ENCODE data around the gene CPS1. TPM values are rescaled to one million over a fixed set of nuclear protein-coding genes. Genes with fewer than 3 reads are reported as not detected.

Gene CPS1
- total and polyA plus RNA-seq, 2 donors (not counting 3 experiments of a cell fraction or from before 2014, with no cell fraction given) = 0.18 to 0.53 TPM

GRCh38 chr2:210633699-210634098 lies 77.3 kb downstream of the CPS1 start:
- no peak for TF ChIP-seq MYC (IDR thresholded peaks at IDR 0.05; ENCODE audit: low read depth, low read length)
- no peak for TF ChIP-seq POLR2AphosphoS5 (IDR thresholded peaks at IDR 0.05; ENCODE audit: insufficient read depth, low read depth, low read length)
- no peak for TF ChIP-seq EZH2 (IDR thresholded peaks at IDR 0.05; ENCODE audit: borderline replicate concordance, low read depth, low read length, severe bottlenecking)
- TF ChIP-seq MAX (IDR thresholded peaks at IDR 0.05; ENCODE audit: insufficient read depth, insufficient read length) = no peak
- no peak for TF ChIP-seq CTCF (IDR thresholded peaks at IDR 0.05; ENCODE audit: extremely low read depth in 1 of 2, insufficient read depth in 1 of 2, low read depth in 1 of 2, low read length in 2 of 2)
- TF ChIP-seq GATA2 (IDR thresholded peaks at IDR 0.05; ENCODE audit: insufficient read depth, insufficient read length, low read depth, low read length) = no peak
- no peak for TF ChIP-seq FOS (IDR thresholded peaks at IDR 0.05; ENCODE audit: borderline replicate concordance, insufficient read depth, low read length)
- no peak for TF ChIP-seq JUN (IDR thresholded peaks at IDR 0.05; ENCODE audit: borderline replicate concordance, insufficient read depth, insufficient read length, low read depth)
- no peak for TF ChIP-seq POLR2A (IDR thresholded peaks at IDR 0.05; ENCODE audit: low read depth, low read length)
- ChIA-PET POLR2A (no interaction called here), CTCF (no interaction called here)
- DNase-seq (ENCODE audit: low read depth, low spot score) (no peak), FAIRE-seq (no peak)
- Histone ChIP-seq H3K36me3 (ENCODE audit: control insufficient read depth in 2 of 2, extremely low read depth in 1 of 2, insufficient read depth in 2 of 2, low read length in 2 of 2) (no peaks in the 10 kb centered on the region), H3K9me1 (replicated peaks; ENCODE audit: control insufficient read depth, extremely low read depth, insufficient read depth, low read length) (no peaks in the 10 kb centered on the region), H2AFZ (ENCODE audit: low read depth, low read length) (no peak overlapping the region), H3K4me2 (ENCODE audit: insufficient read depth, low read length) (no peak overlapping the region), H3K9ac (replicated peaks; ENCODE audit: extremely low read depth, insufficient read depth, low read length) (no peak overlapping the region), H3K4me1 (ENCODE audit: control insufficient read depth, extremely low read depth, insufficient read depth, low read length) (no peaks in the 10 kb centered on the region), H3K79me2 (ENCODE audit: control insufficient read depth, insufficient read depth, low read length) (no peaks in the 10 kb centered on the region), H3K4me3 (replicated peaks in 1 of 3; ENCODE audit: insufficient read depth in 1 of 3, low read depth in 1 of 3, low read length in 3 of 3) (no peak overlapping the region), H3K9me3 (replicated peaks; ENCODE audit: control insufficient read depth, insufficient read depth, low read length) (no peaks in the 10 kb centered on the region), H3K27ac (ENCODE audit: insufficient read depth, low read depth, low read length) (no peak overlapping the region), H3K27me3 (ENCODE audit: control insufficient read depth in 2 of 2, insufficient read depth in 2 of 2, low read length in 2 of 2) (no peaks in the 10 kb centered on the region), H4K20me1 (replicated peaks; ENCODE audit: control insufficient read depth, extremely low read depth, insufficient read depth, low read length) (no peaks in the 10 kb centered on the region)
- no TSS peak for BruUV-seq (replicated peaks)
- dilution Hi-C loops (cut with MboI; ENCODE audit: extremely low pct_ligation_motif_present, low sequenced_read_pairs) (no loop called here), intact Hi-C loops (cut with micrococcal nuclease) (no loop called here)
